DOHH2 (cell line): Measurements from ENCODE around the gene ZP3.
A peak's percentile ranks its signal among the peaks of the same experiment; 100 is the strongest.

ENCODE experiments used
- H3F3A ChIP-seq: fragments of 200-600 bp; sonication (generic), shearing (Covaris generic); 2 replicates; pipeline ENCODE4 v1.6.0; 2016; ENCODE audit warnings: antibody characterized with exemption, mild to moderate bottlenecking; ENCODE audit not compliant: control insufficient read depth, insufficient read depth
- H3K27ac ChIP-seq: fragments of 200-600 bp; sonication (generic); 2 replicates; pipeline ENCODE4 v1.5.1; 2014; ENCODE audit warnings: low read depth, mild to moderate bottlenecking, low read length, moderate library complexity
- H3K27me3 ChIP-seq: fragments of 200-600 bp; sonication (generic); 2 replicates; pipeline ENCODE4 v1.6.1; 2014; ENCODE audit warnings: mild to moderate bottlenecking, low read length, mixed read lengths; ENCODE audit not compliant: control insufficient read depth
- H3K36me3 ChIP-seq: fragments of 200-600 bp; sonication (generic); 2 replicates; pipeline ENCODE4 v1.6.1; 2014; ENCODE audit warnings: mild to moderate bottlenecking, low read length, moderate library complexity, mixed read lengths; ENCODE audit not compliant: control insufficient read depth
- H3K4me1 ChIP-seq: fragments of 200-600 bp; sonication (generic); 2 replicates; pipeline ENCODE4 v1.6.1; 2014; ENCODE audit warnings: mild to moderate bottlenecking, low read length, mixed read lengths; ENCODE audit not compliant: control insufficient read depth
- H3K4me2 ChIP-seq: fragments of 200-600 bp; sonication (generic); 2 replicates; pipeline ENCODE4 v1.6.0; 2014; ENCODE audit warnings: mild to moderate bottlenecking, low read length, moderate library complexity
- H3K4me3 ChIP-seq: fragments of 200-600 bp; sonication (generic); 2 replicates; pipeline ENCODE4 v1.5.1; 2014; ENCODE audit warnings: mild to moderate bottlenecking, low read length, mixed read lengths
- H3K79me2 ChIP-seq: fragments of 200-600 bp; sonication (generic); 2 replicates; pipeline ENCODE4 v1.6.1; 2014; ENCODE audit warnings: mild to moderate bottlenecking, low read length, mixed read lengths; ENCODE audit not compliant: control insufficient read depth
- H3K9me2 ChIP-seq: fragments of 200-600 bp; sonication (generic); replicated peaks from 2 replicates; pipeline ENCODE4 v1.6.1; 2014; ENCODE audit warnings: mild to moderate bottlenecking, low read length, mixed read lengths; ENCODE audit not compliant: control insufficient read depth
- H3K9me3 ChIP-seq: fragments of 200-600 bp; sonication (generic); 2 replicates; pipeline ENCODE4 v1.6.1; 2014; ENCODE audit warnings: antibody characterized with exemption, low read length, mixed read lengths; ENCODE audit not compliant: control insufficient read depth, insufficient read depth
- H4K20me1 ChIP-seq: fragments of 200-600 bp; sonication (generic); 2 replicates; pipeline ENCODE4 v1.6.0; 2014; ENCODE audit warnings: low read depth, mild to moderate bottlenecking, antibody characterized with exemption, low read length, moderate library complexity; ENCODE audit not compliant: control insufficient read depth, insufficient read depth
- CTCF ChIP-seq: fragments of 200-600 bp; sonication (generic); IDR thresholded peaks from one replicate; pipeline ENCODE4 v1.5.1; 2014; ENCODE audit warnings: antibody characterized with exemption, mild to moderate bottlenecking, low read depth, low read length; ENCODE audit not compliant: poor library complexity, severe bottlenecking
- EZH2phosphoT487 ChIP-seq: fragments of 200-600 bp; sonication (generic); IDR thresholded peaks from 2 replicates; pipeline ENCODE4 v1.6.1; 2017; ENCODE audit warnings: borderline replicate concordance, mild to moderate bottlenecking, antibody characterized with exemption, low read length, moderate library complexity, mixed read lengths

Gene ZP3

GRCh38 chr7:76380623-76380966 is 44.2 kb upstream of the ZP3 start:
- Histone ChIP-seq H4K20me1 (no peaks in the 10 kb centered on the region), H3K27me3 (peaks cover 5% of the 10 kb centered on the region; the same call in 1 of the 2 replicates), H3K4me3 (peak overlapping the region; percentile 75), H3F3A (peaks cover 7% of the 10 kb centered on the region; the same call in 1 of the 2 replicates), H3K9me3 (no peaks in the 10 kb centered on the region), H3K4me2 (peak overlapping the region; percentile 87), H3K79me2 (no peaks in the 10 kb centered on the region), H3K9me2 (no peaks in the 10 kb centered on the region), H3K27ac (no peak overlapping the region), H3K36me3 (no peaks in the 10 kb centered on the region), H3K4me1 (peaks cover 28% of the 10 kb centered on the region)
- no peak for TF ChIP-seq EZH2phosphoT487
- no peak for TF ChIP-seq CTCF

- TF ChIP-seq EZH2phosphoT487 (no peak), CTCF (no peak)
- Histone ChIP-seq H3K27ac (no peak overlapping the region), H3K36me3 (no peaks in the 10 kb centered on the region), H4K20me1 (no peaks in the 10 kb centered on the region), H3K4me1 (peaks cover 28% of the 10 kb centered on the region), H3K9me2 (no peaks in the 10 kb centered on the region), H3K27me3 (peaks cover 5% of the 10 kb centered on the region; the same call in 1 of the 2 replicates), H3K79me2 (no peaks in the 10 kb centered on the region), H3K4me3 (no peak overlapping the region), H3F3A (peaks cover 7% of the 10 kb centered on the region; the same call in 1 of the 2 replicates), H3K4me2 (no peak overlapping the region), H3K9me3 (no peaks in the 10 kb centered on the region)
These were observed 42.9 kb upstream of the ZP3 start for GRCh38 chr7:76381814-76382213.

- no peaks in the 10 kb centered on the region for H3K36me3 ChIP-seq
- H3K9me2 ChIP-seq = no peaks in the 10 kb centered on the region
- H3K4me3 ChIP-seq = no peak overlapping the region
- H3K27me3 ChIP-seq = peaks cover 5% of the 10 kb centered on the region; the same call in 1 of the 2 replicates
- no peaks in the 10 kb centered on the region for H3K79me2 ChIP-seq
- no peak overlapping the region for H3K27ac ChIP-seq
- H4K20me1 ChIP-seq = no peaks in the 10 kb centered on the region
- TF ChIP-seq EZH2phosphoT487 = no peak
- no peak for TF ChIP-seq CTCF
- H3K9me3 ChIP-seq = no peaks in the 10 kb centered on the region
- no peak overlapping the region for H3K4me2 ChIP-seq
- peaks cover 14% of the 10 kb centered on the region for H3K4me1 ChIP-seq
- H3F3A ChIP-seq = peaks cover 7% of the 10 kb centered on the region; the same call in 1 of the 2 replicates
These were observed 41.4 kb upstream of the ZP3 start for GRCh38 chr7:76383089-76383944.
